ENCODE results near the gene MACROD2. TPM values are rescaled to one million over a fixed set of nuclear protein-coding genes. Genes with fewer than 3 reads are reported as not detected.

Gene MACROD2
- total RNA-seq, 1 experiment from 2014 or later, result 3.7 TPM

- H3K4me3 ChIP-seq (replicated peaks in 1 of 2; ENCODE audit: low read depth in 1 of 2, low read length in 2 of 2), result no peak overlapping the region
- ChIA-PET CTCF (no interaction called here), POLR2A (no interaction called here), RAD21 (ENCODE audit: low non-redundant PET in 1 of 2, low total read pairs in 2 of 2, uncharacterized antibody in 2 of 2, unreplicated experiment in 2 of 2) (no interaction called here)
- H3K4me2 ChIP-seq (ENCODE audit: low read length), result no peak overlapping the region
- no peaks in the 10 kb centered on the region for H3K4me1 ChIP-seq (ENCODE audit: control insufficient read depth in 1 of 2, insufficient read depth in 2 of 2, low read length in 2 of 2)
- no peak for ATAC-seq
- TF ChIP-seq EZH2 (IDR thresholded peaks at IDR 0.05) (no peak), ZNF274 (IDR thresholded peaks at IDR 0.05; ENCODE audit: low read depth, low read length) (no peak), ATF3 (IDR thresholded peaks at IDR 0.05) (no peak), SRF (IDR thresholded peaks at IDR 0.05; ENCODE audit: low read depth) (no peak), SIN3A (IDR thresholded peaks at IDR 0.05; ENCODE audit: low read depth) (no peak), MAX (IDR thresholded peaks at IDR 0.05) (no peak), EGR1 (IDR thresholded peaks at IDR 0.05; ENCODE audit: low read depth) (no peak), EZH2phosphoT487 (IDR thresholded peaks at IDR 0.05; ENCODE audit: borderline replicate concordance) (no peak), YY1 (IDR thresholded peaks at IDR 0.05; ENCODE audit: extremely low read depth, insufficient replicate concordance, low read depth, low read length) (no peak), RAD21 (IDR thresholded peaks at IDR 0.05; ENCODE audit: low read depth) (no peak), ZFX (IDR thresholded peaks at IDR 0.05) (no peak), SP1 (IDR thresholded peaks at IDR 0.05; ENCODE audit: low read depth) (no peak)
- no TSS peak for BruUV-seq (replicated peaks)
- no peaks in the 10 kb centered on the region for H3K79me2 ChIP-seq (ENCODE audit: insufficient read depth, low read length)
- no peaks in the 10 kb centered on the region for H3K27me3 ChIP-seq (ENCODE audit: insufficient read depth, low read length)
- no peak for DNase-seq (ENCODE audit: low read depth, low spot score)
- H3K27ac ChIP-seq (ENCODE audit: low read depth, low read length), result no peak overlapping the region
- H3K9me2 ChIP-seq (ENCODE audit: insufficient read depth), result no peaks in the 10 kb centered on the region
- H2AFZ ChIP-seq (ENCODE audit: low read depth, low read length, poor library complexity, severe bottlenecking), result no peak overlapping the region
- no peaks in the 10 kb centered on the region for H4K20me1 ChIP-seq (ENCODE audit: insufficient read depth)
- H3K9me3 ChIP-seq (ENCODE audit: control insufficient read depth in 1 of 2, insufficient read depth in 1 of 2, low read depth in 1 of 2, low read length in 2 of 2), result no peaks in the 10 kb centered on the region; a peak in 2 of 4 replicates
- no peaks in the 10 kb centered on the region for H3K36me3 ChIP-seq (ENCODE audit: control insufficient read depth in 1 of 2, insufficient read depth in 2 of 2, low read length in 2 of 2)
- intact Hi-C loops (cut with micrococcal nuclease), result no loop called here
- H3K9ac ChIP-seq (ENCODE audit: low read length), result no peak overlapping the region
Measured at GRCh38 chr20:15328084-15328483, 1332.8 kb downstream of the MACROD2 start.

- no peak overlapping the region for H3K4me2 ChIP-seq (ENCODE audit: low read length)
- H3K9me2 ChIP-seq (ENCODE audit: insufficient read depth), result no peaks in the 10 kb centered on the region
- H3K79me2 ChIP-seq (ENCODE audit: insufficient read depth, low read length), result no peaks in the 10 kb centered on the region
- POLR2A ChIA-PET, result no interaction called here
- intact Hi-C loops (cut with micrococcal nuclease), result no loop called here
- H2AFZ ChIP-seq (ENCODE audit: low read depth, low read length, poor library complexity, severe bottlenecking), result no peak overlapping the region
- no peaks in the 10 kb centered on the region; a peak in 2 of 4 replicates for H3K9me3 ChIP-seq (ENCODE audit: control insufficient read depth in 1 of 2, insufficient read depth in 1 of 2, low read depth in 1 of 2, low read length in 2 of 2)
- BruUV-seq (replicated peaks), result no TSS peak
- no peak overlapping the region for H3K27ac ChIP-seq (ENCODE audit: low read depth, low read length)
- ATAC-seq (no peak), DNase-seq (ENCODE audit: low read depth, low spot score) (no peak)
- no peaks in the 10 kb centered on the region for H4K20me1 ChIP-seq (ENCODE audit: insufficient read depth)
- H3K4me3 ChIP-seq (replicated peaks in 1 of 2; ENCODE audit: low read depth in 1 of 2, low read length in 2 of 2), result no peak overlapping the region
- no peaks in the 10 kb centered on the region for H3K36me3 ChIP-seq (ENCODE audit: control insufficient read depth in 1 of 2, insufficient read depth in 2 of 2, low read length in 2 of 2)
- no peaks in the 10 kb centered on the region for H3K27me3 ChIP-seq (ENCODE audit: insufficient read depth, low read length)
- RAD21 ChIA-PET (ENCODE audit: low non-redundant PET in 1 of 2, low total read pairs in 2 of 2, uncharacterized antibody in 2 of 2, unreplicated experiment in 2 of 2), result no interaction called here
- no peaks in the 10 kb centered on the region for H3K4me1 ChIP-seq (ENCODE audit: control insufficient read depth in 1 of 2, insufficient read depth in 2 of 2, low read length in 2 of 2)
- no peak overlapping the region for H3K9ac ChIP-seq (ENCODE audit: low read length)
- CTCF ChIA-PET, result no interaction called here
- TF ChIP-seq ELF1 (IDR thresholded peaks at IDR 0.05; ENCODE audit: borderline replicate concordance, low read depth), result no peak
- no peak for TF ChIP-seq CTCF (IDR thresholded peaks at IDR 0.05 in 2 of 3, conservative IDR thresholded peaks at IDR 0.05 in 1 of 3; ENCODE audit: borderline replicate concordance in 1 of 3, insufficient read depth in 1 of 3, low read depth in 2 of 3, low read length in 2 of 3)
- TF ChIP-seq ATF3 (IDR thresholded peaks at IDR 0.05), result no peak
- TF ChIP-seq EZH2phosphoT487 (IDR thresholded peaks at IDR 0.05; ENCODE audit: borderline replicate concordance), result no peak
- no peak for TF ChIP-seq CEBPB (IDR thresholded peaks at IDR 0.05; ENCODE audit: low read depth)
- no peak for TF ChIP-seq ZBTB33 (IDR thresholded peaks at IDR 0.05; ENCODE audit: extremely low read depth, insufficient replicate concordance, low read length)
- no peak for TF ChIP-seq ZFX (IDR thresholded peaks at IDR 0.05)
- TF ChIP-seq EGR1 (IDR thresholded peaks at IDR 0.05; ENCODE audit: low read depth), result no peak
- TF ChIP-seq TCF7L2 (IDR thresholded peaks at IDR 0.05; ENCODE audit: borderline replicate concordance, extremely low read depth, insufficient read depth, insufficient read length), result no peak
Measured at GRCh38 chr20:15332711-15333160, 1337.4 kb downstream of the MACROD2 start.

All from HCT116 (cell line).